HEK293T (cell line): Measurements from ENCODE around the gene PCDHGB6.

ENCODE experiments used
- ARNT ChIP-seq: fragments of 450-650 bp; IDR thresholded peaks from 2 replicates; pipeline ENCODE4 v1.6.1; 2017; ENCODE audit warnings: mild to moderate bottlenecking
- FOXM1 ChIP-seq: fragments of 450-650 bp; IDR thresholded peaks from 2 replicates; pipeline ENCODE4 v1.6.1; 2017; ENCODE audit warnings: mild to moderate bottlenecking, borderline replicate concordance
- LEF1 ChIP-seq: fragments of 450-650 bp; IDR thresholded peaks from 2 replicates; pipeline ENCODE4 v1.6.1; 2017; ENCODE audit warnings: mild to moderate bottlenecking, borderline replicate concordance
- NFRKB ChIP-seq: fragments of 450-650 bp; IDR thresholded peaks from 2 replicates; pipeline ENCODE4 v1.6.1; 2016; ENCODE audit warnings: mild to moderate bottlenecking, moderate library complexity
- SP1 ChIP-seq: fragments of 450-650 bp; IDR thresholded peaks from 2 replicates; pipeline ENCODE4 v1.6.1; 2017
- SUZ12 ChIP-seq: fragments of 450-650 bp; IDR thresholded peaks from 2 replicates; pipeline ENCODE4 v1.6.1; 2016; ENCODE audit warnings: mild to moderate bottlenecking
- TARDBP ChIP-seq: fragments of 450-650 bp; IDR thresholded peaks from 2 replicates; pipeline ENCODE4 v1.6.1; 2016

DNA sequence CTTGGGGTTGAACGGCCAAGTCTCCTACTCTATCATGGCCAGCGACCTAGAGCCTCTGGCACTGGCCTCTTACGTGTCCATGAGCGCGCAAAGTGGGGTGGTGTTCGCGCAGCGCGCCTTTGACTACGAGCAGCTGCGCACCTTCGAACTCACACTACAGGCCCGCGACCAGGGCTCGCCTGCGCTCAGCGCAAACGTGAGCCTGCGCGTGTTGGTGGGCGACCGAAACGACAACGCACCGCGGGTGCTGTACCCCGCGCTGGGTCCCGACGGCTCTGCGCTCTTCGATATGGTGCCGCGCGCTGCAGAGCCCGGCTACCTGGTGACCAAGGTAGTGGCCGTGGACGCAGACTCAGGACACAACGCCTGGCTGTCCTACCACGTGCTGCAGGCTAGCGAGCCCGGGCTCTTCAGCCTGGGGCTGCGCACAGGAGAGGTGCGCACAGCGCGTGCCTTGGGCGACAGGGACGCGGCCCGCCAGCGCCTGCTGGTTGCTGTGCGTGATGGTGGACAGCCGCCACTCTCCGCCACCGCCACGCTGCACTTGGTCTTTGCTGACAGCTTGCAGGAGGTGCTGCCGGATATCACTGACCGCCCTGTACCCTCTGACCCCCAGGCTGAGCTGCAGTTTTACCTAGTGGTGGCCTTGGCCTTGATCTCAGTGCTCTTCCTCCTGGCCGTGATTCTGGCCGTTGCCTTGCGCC, 8.1 kb upstream of the PCDHGB6 start:
- TF ChIP-seq SP1 = no peak
- no peak for TF ChIP-seq FOXM1
- no peak for TF ChIP-seq NFRKB
- no peak for TF ChIP-seq TARDBP
- TF ChIP-seq LEF1 = no peak
- TF ChIP-seq ARNT = no peak
- no peak for TF ChIP-seq SUZ12
